SK-N-SH treated with all-trans-retinoic acid at 6 μM for 48 hours (cell line): ENCODE results near the gene KIFC3.

Experiments
- ATAC-seq: fragments of 200-7000 bp; cut with Tn5 transposase; 3 replicates; pipeline ENCODE4 v1.9.1; 2020; ENCODE audit warnings: mild to moderate bottlenecking, moderate library complexity
- ARNTL ChIP-seq: fragments of 450-650 bp; formaldehyde crosslinking; IDR thresholded peaks from 2 replicates; pipeline ENCODE4 v1.5.0; 2020; ENCODE audit warnings: low read depth, mild to moderate bottlenecking, moderate library complexity, borderline replicate concordance
- BACH2 ChIP-seq: fragments of 250-450 bp; sonication (Bioruptor Pico); IDR thresholded peaks from 2 replicates; pipeline ENCODE4 v1.9.0; 2021; ENCODE audit warnings: mild to moderate bottlenecking, borderline replicate concordance
- CSDC2 ChIP-seq: fragments of 250-450 bp; sonication (Bioruptor Pico); IDR thresholded peaks from 2 replicates; pipeline ENCODE4 v1.5.0; 2020; ENCODE audit warnings: mild to moderate bottlenecking, moderate library complexity
- ESRRG ChIP-seq: fragments of 250-450 bp; sonication (Bioruptor Pico); IDR thresholded peaks from 2 replicates; pipeline ENCODE4 v1.6.1; 2021; ENCODE audit warnings: mild to moderate bottlenecking
- ISL1 ChIP-seq: fragments of 250-450 bp; sonication (Bioruptor Pico); IDR thresholded peaks from 2 replicates; pipeline ENCODE4 v2.1.2; 2022; ENCODE audit warnings: mild to moderate bottlenecking, moderate library complexity
- OSR1 ChIP-seq: fragments of 250-450 bp; sonication (Bioruptor Pico); IDR thresholded peaks from 2 replicates; pipeline ENCODE4 v1.8.0; 2022; ENCODE audit warnings: moderate library complexity, mild to moderate bottlenecking, inconsistent platforms
- PPARA ChIP-seq: fragments of 250-450 bp; sonication (Bioruptor Pico); IDR thresholded peaks from 2 replicates; pipeline ENCODE4 v1.5.0; 2020; ENCODE audit warnings: mild to moderate bottlenecking, borderline replicate concordance
- RARB ChIP-seq: fragments of 250-450 bp; sonication (Bioruptor Pico); IDR thresholded peaks from 2 replicates; pipeline ENCODE4 v1.8.0; 2021; ENCODE audit warnings: mild to moderate bottlenecking, moderate library complexity
- SNAI2 ChIP-seq: fragments of 250-450 bp; sonication (Bioruptor Pico); IDR thresholded peaks from 2 replicates; pipeline ENCODE4 v1.5.0; 2020; ENCODE audit warnings: mild to moderate bottlenecking, moderate library complexity
- TCF4 ChIP-seq: fragments of 250-450 bp; sonication (Bioruptor Pico); IDR thresholded peaks from 2 replicates; pipeline ENCODE4 v1.8.0; 2021; ENCODE audit warnings: mild to moderate bottlenecking, moderate library complexity, borderline replicate concordance
- TOX ChIP-seq: fragments of 250-450 bp; sonication (Bioruptor Pico); IDR thresholded peaks from 2 replicates; pipeline ENCODE4 v1.8.0; 2021; ENCODE audit warnings: mild to moderate bottlenecking, moderate library complexity, borderline replicate concordance
- ZC3H10 ChIP-seq: fragments of 250-450 bp; sonication (Bioruptor Pico); IDR thresholded peaks from 2 replicates; pipeline ENCODE4 v1.5.1; 2021; ENCODE audit warnings: mild to moderate bottlenecking, moderate library complexity
- ZFP3 ChIP-seq: fragments of 250-450 bp; sonication (Bioruptor Pico); IDR thresholded peaks from 2 replicates; pipeline ENCODE4 v1.5.0; 2020; ENCODE audit warnings: mild to moderate bottlenecking, moderate library complexity
- ZFP30 ChIP-seq: fragments of 450-650 bp; formaldehyde crosslinking; IDR thresholded peaks from 2 replicates; pipeline ENCODE4 v1.5.0; 2022; ENCODE audit warnings: mild to moderate bottlenecking, moderate library complexity
- ZNF70 ChIP-seq: fragments of 450-650 bp; formaldehyde crosslinking; IDR thresholded peaks from 2 replicates; pipeline ENCODE4 v1.5.0; 2020; ENCODE audit warnings: mild to moderate bottlenecking, moderate library complexity
- ZNF8 ChIP-seq: fragments of 450-650 bp; formaldehyde crosslinking; IDR thresholded peaks from 2 replicates; pipeline ENCODE4 v1.5.0; 2020; ENCODE audit warnings: mild to moderate bottlenecking, moderate library complexity
- TF ChIP-seq, protein P1 (sequence below): fragments of 250-450 bp; sonication (Bioruptor Pico); IDR thresholded peaks from 2 replicates; pipeline ENCODE4 v1.5.1; 2021; ENCODE audit warnings: mild to moderate bottlenecking, moderate library complexity
- TF ChIP-seq, protein P2 (sequence below): fragments of 250-450 bp; sonication (Bioruptor Pico); IDR thresholded peaks from 2 replicates; pipeline ENCODE4 v1.5.0; 2020; ENCODE audit warnings: mild to moderate bottlenecking, moderate library complexity
- TF ChIP-seq, protein P3 (sequence below): fragments of 250-450 bp; sonication (Bioruptor Pico); IDR thresholded peaks from 2 replicates; pipeline ENCODE4 v1.5.1; 2020; ENCODE audit warnings: low read depth, mild to moderate bottlenecking, moderate library complexity
- TF ChIP-seq, protein P4 (sequence below): fragments of 250-450 bp; sonication (Bioruptor Pico); IDR thresholded peaks from 2 replicates; pipeline ENCODE4 v1.8.0; 2021; ENCODE audit warnings: low read depth, mild to moderate bottlenecking, moderate library complexity, borderline replicate concordance
- TF ChIP-seq, protein P5 (sequence below): fragments of 250-450 bp; sonication (Bioruptor Pico); IDR thresholded peaks from 2 replicates; pipeline ENCODE4 v1.8.0; 2020; ENCODE audit warnings: mild to moderate bottlenecking, moderate library complexity, borderline replicate concordance

KIFC3 gene

DNA sequence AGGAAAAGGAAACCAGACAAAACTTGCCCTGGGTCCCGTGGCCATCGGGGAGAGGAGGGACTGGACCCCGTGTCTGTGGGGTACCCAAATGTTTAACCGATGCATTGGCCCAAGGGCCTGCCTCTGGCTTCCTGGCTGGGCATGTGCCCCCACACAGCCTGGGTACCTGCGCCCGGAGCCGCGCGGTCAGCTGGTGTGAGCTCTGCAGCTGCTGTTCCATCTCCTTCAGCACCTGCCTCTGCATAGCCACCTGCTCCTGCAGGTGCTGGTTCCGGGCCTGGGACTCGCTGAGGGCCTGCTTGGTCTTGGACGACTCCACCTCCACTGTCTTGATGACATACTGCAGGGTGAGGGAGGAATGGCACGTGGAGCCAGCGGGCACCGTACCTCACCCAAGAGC lies 31.9 kb downstream of the KIFC3 start (continued):
- TF ChIP-seq, protein P1, sequence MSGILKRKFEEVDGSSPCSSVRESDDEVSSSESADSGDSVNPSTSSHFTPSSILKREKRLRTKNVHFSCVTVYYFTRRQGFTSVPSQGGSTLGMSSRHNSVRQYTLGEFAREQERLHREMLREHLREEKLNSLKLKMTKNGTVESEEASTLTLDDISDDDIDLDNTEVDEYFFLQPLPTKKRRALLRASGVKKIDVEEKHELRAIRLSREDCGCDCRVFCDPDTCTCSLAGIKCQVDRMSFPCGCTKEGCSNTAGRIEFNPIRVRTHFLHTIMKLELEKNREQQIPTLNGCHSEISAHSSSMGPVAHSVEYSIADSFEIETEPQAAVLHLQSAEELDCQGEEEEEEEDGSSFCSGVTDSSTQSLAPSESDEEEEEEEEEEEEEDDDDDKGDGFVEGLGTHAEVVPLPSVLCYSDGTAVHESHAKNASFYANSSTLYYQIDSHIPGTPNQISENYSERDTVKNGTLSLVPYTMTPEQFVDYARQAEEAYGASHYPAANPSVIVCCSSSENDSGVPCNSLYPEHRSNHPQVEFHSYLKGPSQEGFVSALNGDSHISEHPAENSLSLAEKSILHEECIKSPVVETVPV (CRISPR knock-in tag) = no peak
- TF ChIP-seq RARB (CRISPR knock-in tag) (no peak), TCF4 (CRISPR knock-in tag) (no peak)

DNA sequence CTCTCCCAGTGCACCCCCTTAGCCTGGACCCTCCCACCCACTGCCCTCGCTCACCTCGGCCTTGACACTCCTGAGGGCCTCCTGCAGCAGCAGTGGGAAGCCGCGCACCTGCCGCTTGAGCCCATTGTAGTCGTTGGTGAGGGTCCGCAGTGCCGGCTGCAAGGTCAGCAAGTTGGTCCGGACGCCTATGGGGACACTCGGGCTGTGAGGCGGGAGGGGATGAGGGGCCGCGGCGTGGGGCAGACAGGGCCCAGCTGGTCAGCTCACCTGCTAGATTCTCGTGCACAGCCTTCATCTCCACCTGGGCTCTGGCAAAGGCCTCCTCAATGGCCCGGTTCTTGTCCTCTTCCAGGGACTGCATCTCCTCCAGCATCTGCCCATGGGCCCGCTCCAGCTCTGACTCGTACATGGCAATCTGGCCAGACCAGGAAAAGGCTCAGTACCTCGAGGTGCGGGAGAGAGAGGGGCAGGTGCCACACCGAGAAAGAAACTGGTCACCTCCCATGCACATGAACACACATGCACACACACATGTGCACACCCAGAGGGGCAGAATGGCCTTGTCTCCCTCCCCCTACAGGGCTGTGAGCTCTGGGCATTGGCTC lies 32.6 kb downstream of the KIFC3 start:
- TF ChIP-seq, protein P2, sequence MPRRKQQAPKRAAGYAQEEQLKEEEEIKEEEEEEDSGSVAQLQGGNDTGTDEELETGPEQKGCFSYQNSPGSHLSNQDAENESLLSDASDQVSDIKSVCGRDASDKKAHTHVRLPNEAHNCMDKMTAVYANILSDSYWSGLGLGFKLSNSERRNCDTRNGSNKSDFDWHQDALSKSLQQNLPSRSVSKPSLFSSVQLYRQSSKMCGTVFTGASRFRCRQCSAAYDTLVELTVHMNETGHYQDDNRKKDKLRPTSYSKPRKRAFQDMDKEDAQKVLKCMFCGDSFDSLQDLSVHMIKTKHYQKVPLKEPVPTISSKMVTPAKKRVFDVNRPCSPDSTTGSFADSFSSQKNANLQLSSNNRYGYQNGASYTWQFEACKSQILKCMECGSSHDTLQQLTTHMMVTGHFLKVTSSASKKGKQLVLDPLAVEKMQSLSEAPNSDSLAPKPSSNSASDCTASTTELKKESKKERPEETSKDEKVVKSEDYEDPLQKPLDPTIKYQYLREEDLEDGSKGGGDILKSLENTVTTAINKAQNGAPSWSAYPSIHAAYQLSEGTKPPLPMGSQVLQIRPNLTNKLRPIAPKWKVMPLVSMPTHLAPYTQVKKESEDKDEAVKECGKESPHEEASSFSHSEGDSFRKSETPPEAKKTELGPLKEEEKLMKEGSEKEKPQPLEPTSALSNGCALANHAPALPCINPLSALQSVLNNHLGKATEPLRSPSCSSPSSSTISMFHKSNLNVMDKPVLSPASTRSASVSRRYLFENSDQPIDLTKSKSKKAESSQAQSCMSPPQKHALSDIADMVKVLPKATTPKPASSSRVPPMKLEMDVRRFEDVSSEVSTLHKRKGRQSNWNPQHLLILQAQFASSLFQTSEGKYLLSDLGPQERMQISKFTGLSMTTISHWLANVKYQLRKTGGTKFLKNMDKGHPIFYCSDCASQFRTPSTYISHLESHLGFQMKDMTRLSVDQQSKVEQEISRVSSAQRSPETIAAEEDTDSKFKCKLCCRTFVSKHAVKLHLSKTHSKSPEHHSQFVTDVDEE = no peak
- TF ChIP-seq ISL1 (CRISPR knock-in tag) = no peak
- ATAC-seq = no peak

DNA sequence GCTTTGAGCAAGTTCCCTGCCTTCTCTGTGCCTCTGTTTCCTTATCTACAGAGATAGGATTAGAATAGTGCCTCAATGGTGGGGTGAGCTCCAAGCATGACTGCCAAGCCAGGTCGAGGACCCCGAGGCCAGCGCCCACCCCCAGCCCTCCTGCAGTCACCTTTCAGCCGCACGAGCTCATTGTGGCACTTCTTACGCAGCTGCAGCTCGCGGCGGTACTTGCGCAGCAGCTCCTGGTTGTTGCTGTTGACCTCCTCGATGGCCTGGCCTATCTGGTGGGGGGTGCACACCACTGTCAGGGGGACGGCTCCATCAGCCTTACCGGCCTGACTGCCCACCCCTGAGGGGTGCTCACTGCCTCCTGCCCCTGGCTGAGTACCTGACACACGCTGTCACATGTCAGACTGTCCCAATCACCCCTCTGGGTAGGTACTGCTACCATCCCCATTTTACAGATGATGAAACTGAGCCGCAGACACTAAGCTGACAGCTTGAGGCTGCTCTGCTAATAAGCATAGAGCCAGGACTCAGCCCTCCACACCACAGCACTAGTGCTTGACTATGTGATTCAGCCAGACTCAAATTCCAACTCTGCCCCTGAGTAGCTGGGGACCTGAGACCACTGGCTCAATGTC lies 35.5 kb downstream of the KIFC3 start:
- no peak for ATAC-seq
- TF ChIP-seq TOX (no peak), RARB (CRISPR knock-in tag) (no peak), ZNF70 (CRISPR knock-in tag) (no peak), ZFP30 (CRISPR knock-in tag) (no peak), ESRRG (CRISPR knock-in tag) (no peak), BACH2 (no peak), ZNF8 (CRISPR knock-in tag) (no peak), PPARA (CRISPR knock-in tag) (no peak), ISL1 (CRISPR knock-in tag) (no peak), ZC3H10 (CRISPR knock-in tag) (no peak), ARNTL (CRISPR knock-in tag) (no peak), OSR1 (CRISPR knock-in tag) (no peak), ZFP3 (CRISPR knock-in tag) (no peak), TCF4 (CRISPR knock-in tag) (no peak), CSDC2 (CRISPR knock-in tag) (no peak), SNAI2 (CRISPR knock-in tag) (no peak)
- TF ChIP-seq, protein P3, sequence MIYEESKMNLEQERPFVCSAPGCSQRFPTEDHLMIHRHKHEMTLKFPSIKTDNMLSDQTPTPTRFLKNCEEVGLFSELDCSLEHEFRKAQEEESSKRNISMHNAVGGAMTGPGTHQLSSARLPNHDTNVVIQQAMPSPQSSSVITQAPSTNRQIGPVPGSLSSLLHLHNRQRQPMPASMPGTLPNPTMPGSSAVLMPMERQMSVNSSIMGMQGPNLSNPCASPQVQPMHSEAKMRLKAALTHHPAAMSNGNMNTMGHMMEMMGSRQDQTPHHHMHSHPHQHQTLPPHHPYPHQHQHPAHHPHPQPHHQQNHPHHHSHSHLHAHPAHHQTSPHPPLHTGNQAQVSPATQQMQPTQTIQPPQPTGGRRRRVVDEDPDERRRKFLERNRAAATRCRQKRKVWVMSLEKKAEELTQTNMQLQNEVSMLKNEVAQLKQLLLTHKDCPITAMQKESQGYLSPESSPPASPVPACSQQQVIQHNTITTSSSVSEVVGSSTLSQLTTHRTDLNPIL = no peak
- TF ChIP-seq, protein P2 = no peak
- TF ChIP-seq, protein P4, sequence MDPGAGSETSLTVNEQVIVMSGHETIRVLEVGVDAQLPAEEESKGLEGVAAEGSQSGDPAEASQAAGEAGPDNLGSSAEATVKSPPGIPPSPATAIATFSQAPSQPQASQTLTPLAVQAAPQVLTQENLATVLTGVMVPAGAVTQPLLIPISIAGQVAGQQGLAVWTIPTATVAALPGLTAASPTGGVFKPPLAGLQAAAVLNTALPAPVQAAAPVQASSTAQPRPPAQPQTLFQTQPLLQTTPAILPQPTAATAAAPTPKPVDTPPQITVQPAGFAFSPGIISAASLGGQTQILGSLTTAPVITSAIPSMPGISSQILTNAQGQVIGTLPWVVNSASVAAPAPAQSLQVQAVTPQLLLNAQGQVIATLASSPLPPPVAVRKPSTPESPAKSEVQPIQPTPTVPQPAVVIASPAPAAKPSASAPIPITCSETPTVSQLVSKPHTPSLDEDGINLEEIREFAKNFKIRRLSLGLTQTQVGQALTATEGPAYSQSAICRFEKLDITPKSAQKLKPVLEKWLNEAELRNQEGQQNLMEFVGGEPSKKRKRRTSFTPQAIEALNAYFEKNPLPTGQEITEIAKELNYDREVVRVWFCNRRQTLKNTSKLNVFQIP (CRISPR knock-in tag) = no peak
- TF ChIP-seq, protein P5, sequence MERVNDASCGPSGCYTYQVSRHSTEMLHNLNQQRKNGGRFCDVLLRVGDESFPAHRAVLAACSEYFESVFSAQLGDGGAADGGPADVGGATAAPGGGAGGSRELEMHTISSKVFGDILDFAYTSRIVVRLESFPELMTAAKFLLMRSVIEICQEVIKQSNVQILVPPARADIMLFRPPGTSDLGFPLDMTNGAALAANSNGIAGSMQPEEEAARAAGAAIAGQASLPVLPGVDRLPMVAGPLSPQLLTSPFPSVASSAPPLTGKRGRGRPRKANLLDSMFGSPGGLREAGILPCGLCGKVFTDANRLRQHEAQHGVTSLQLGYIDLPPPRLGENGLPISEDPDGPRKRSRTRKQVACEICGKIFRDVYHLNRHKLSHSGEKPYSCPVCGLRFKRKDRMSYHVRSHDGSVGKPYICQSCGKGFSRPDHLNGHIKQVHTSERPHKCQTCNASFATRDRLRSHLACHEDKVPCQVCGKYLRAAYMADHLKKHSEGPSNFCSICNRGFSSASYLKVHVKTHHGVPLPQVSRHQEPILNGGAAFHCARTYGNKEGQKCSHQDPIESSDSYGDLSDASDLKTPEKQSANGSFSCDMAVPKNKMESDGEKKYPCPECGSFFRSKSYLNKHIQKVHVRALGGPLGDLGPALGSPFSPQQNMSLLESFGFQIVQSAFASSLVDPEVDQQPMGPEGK = no peak
- TF ChIP-seq, all 23 proteins: peak for 0
